ENCODE data around the gene ZFP62.

DNA sequence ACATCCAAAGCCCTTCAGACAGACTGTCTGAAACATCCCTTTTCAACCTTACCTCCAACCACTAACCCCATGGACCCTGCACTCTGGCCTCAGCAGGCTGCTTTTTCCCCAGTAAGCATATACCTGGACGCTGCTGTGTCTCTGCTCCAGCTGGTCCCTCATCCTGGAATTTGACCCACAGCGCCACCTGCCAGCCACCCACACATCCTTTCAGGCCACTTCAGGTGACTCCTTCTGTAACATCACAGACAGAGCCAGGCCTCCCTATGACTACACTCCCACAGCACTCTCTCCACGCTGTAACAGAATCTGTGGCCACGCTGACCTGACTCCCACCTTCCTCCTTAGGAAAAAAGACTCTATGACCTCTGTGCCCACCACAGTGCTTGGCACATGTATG is 61.9 kb downstream of the ZFP62 start:
- TF ChIP-seq EP300 (IDR thresholded peaks at IDR 0.05) (no peak), POLR2A (IDR thresholded peaks at IDR 0.05) (no peak)
- TF ChIP-seq, protein P1, sequence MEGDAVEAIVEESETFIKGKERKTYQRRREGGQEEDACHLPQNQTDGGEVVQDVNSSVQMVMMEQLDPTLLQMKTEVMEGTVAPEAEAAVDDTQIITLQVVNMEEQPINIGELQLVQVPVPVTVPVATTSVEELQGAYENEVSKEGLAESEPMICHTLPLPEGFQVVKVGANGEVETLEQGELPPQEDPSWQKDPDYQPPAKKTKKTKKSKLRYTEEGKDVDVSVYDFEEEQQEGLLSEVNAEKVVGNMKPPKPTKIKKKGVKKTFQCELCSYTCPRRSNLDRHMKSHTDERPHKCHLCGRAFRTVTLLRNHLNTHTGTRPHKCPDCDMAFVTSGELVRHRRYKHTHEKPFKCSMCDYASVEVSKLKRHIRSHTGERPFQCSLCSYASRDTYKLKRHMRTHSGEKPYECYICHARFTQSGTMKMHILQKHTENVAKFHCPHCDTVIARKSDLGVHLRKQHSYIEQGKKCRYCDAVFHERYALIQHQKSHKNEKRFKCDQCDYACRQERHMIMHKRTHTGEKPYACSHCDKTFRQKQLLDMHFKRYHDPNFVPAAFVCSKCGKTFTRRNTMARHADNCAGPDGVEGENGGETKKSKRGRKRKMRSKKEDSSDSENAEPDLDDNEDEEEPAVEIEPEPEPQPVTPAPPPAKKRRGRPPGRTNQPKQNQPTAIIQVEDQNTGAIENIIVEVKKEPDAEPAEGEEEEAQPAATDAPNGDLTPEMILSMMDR (IDR thresholded peaks at IDR 0.05), result peak in 1 of 5 experiments; percentile 9
